Erythroblast (primary cell): Measurements from ENCODE around the gene ABCA5.

ENCODE experiments used
- GATA1 ChIP-seq: IDR thresholded peaks from 2 replicates; pipeline ENCODE4 v1.6.1; 2011; ENCODE audit warnings: low read depth, mild to moderate bottlenecking, control low read depth, low read length, moderate library complexity
- POLR2A ChIP-seq: IDR thresholded peaks from 2 replicates; pipeline ENCODE4 v1.6.1; 2011; ENCODE audit warnings: mild to moderate bottlenecking, low read length

DNA sequence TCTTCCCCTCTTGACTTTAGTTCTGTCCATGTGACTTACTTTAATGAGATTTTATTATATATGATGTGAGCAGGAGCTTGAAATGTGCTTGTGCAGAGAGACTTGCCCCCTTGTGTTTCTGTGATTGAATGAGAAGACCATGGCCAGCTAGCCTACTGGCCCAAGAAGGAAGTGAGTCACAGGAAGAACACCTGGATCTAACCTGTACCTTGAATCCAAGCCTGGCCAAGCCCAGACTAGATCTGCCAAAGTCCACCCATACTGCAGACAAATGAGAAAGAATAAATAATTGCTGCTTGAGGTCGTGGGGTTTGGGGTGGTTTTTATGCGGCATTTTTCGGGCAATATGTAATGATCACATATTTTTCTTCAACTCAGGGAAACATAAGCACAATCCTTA is 107.9 kb downstream of the ABCA5 start:
- TF ChIP-seq POLR2A = no peak
- TF ChIP-seq GATA1 = no peak
